HepG2 (cell line): ENCODE measurements around the gene CAVIN2. TPM values are rescaled to one million over a fixed set of nuclear protein-coding genes. Genes with fewer than 3 reads are reported as not detected.

Experiments used
- ARID5B ChIP-seq: IDR thresholded peaks from 2 replicates; pipeline ENCODE4 v1.4.0; 2020; ENCODE audit warnings: mild to moderate bottlenecking, missing genetic modification reagents
- ETV5 ChIP-seq: IDR thresholded peaks from 2 replicates; pipeline ENCODE4 v1.6.1; 2018; ENCODE audit warnings: missing biosample characterization, missing genetic modification reagents, inconsistent platforms, borderline replicate concordance
- HCFC1 ChIP-seq: fragments of 150-350 bp; IDR thresholded peaks from 2 replicates; pipeline ENCODE4 v1.6.1; 2014; ENCODE audit warnings: low read depth, low read length
- HNRNPH1 ChIP-seq: fragments of 200-400 bp; formaldehyde crosslinking; optimal IDR thresholded peaks from 2 replicates; pipeline ENCODE3; 2017; ENCODE audit warnings: mild to moderate bottlenecking, low read depth, low read length
- HNRNPK ChIP-seq: fragments of 200-400 bp; formaldehyde crosslinking; IDR thresholded peaks from 2 replicates; pipeline ENCODE4 v1.6.1; 2018; ENCODE audit warnings: low read length, low read depth, moderate library complexity, mild to moderate bottlenecking; ENCODE audit not compliant: poor library complexity, severe bottlenecking
- KLF16 ChIP-seq, 2 experiments: sonication (generic) in 1 of 2; formaldehyde crosslinking in 1 of 2; IDR thresholded peaks; 2 replicates each; pipeline versions ENCODE4 v1.6.1 to v1.8.0; 2016 to 2023; ENCODE audit warnings: missing genetic modification reagents in 2 of 2, missing compliant biosample characterization in 1 of 2
- NR2F6 ChIP-seq, 2 experiments: IDR thresholded peaks; 2 replicates each; pipeline ENCODE4 v1.6.1; 2016; ENCODE audit warnings: antibody characterized with exemption in 1 of 2, mild to moderate bottlenecking in 1 of 2
- RCOR2 ChIP-seq: IDR thresholded peaks from 2 replicates; pipeline ENCODE4 v1.6.1; 2016; ENCODE audit warnings: missing biosample characterization, missing genetic modification reagents
- SIX1 ChIP-seq: sonication (generic); formaldehyde crosslinking; IDR thresholded peaks from 2 replicates; pipeline ENCODE4 v1.4.0; 2020; ENCODE audit warnings: missing genetic modification reagents, borderline replicate concordance
- SMAD3 ChIP-seq: sonication (generic); formaldehyde crosslinking; IDR thresholded peaks from 2 replicates; pipeline ENCODE4 v1.4.0; 2020; ENCODE audit warnings: missing genetic modification reagents
- ZNF225 ChIP-seq: sonication (generic); formaldehyde crosslinking; IDR thresholded peaks from 2 replicates; pipeline ENCODE4 v1.4.0; 2020; ENCODE audit warnings: mild to moderate bottlenecking, missing genetic modification reagents
- ZNF367 ChIP-seq: sonication (generic); formaldehyde crosslinking; IDR thresholded peaks from 2 replicates; pipeline ENCODE4 v1.4.0; 2020; ENCODE audit warnings: missing genetic modification reagents, borderline replicate concordance
- ZNF460 ChIP-seq: sonication (generic); formaldehyde crosslinking; IDR thresholded peaks from 2 replicates; pipeline ENCODE4 v1.5.1; 2020; ENCODE audit warnings: missing genetic modification reagents, mild to moderate bottlenecking, borderline replicate concordance
- ZNF792 ChIP-seq: IDR thresholded peaks from 2 replicates; pipeline ENCODE4 v1.6.1; 2016
- ZSCAN9 ChIP-seq: IDR thresholded peaks from 2 replicates; pipeline ENCODE4 v1.6.1; 2016; ENCODE audit warnings: borderline replicate concordance
- polyA plus RNA-seq, 8 experiments: library from polyadenylated mRNA; depleted of rRNA in 3 of 8; stranded (reverse) in 7 of 8; unstranded in 1 of 8; fragments of >200 nt; fragmentation: Illumina TruSeq in 4 of 8; extraction: Trizol in 4 of 8; gene quantifications; 2 replicates each; pipeline versions ENCODE4 v1.2.1 to v1.2.3, GENCODE V29; 2011 to 2016; ENCODE audit warnings: low read depth in 4 of 8, missing spikeins in 1 of 8, mixed read lengths in 1 of 8; ENCODE audit not compliant: insufficient read depth in 1 of 8
- total RNA-seq, 5 experiments: library from RNA; depleted of rRNA; stranded (reverse); fragments of >200 nt; fragmentation: Illumina TruSeq; extraction: Trizol; gene quantifications; 2 replicates each; pipeline ENCODE4 v1.2.3, GENCODE V29; 2016; ENCODE audit warnings: low read depth in 1 of 5
- TF ChIP-seq, protein P1 (sequence below), 2 experiments: fragments of 450-650 bp in 1 of 2; sonication (generic) in 1 of 2; formaldehyde crosslinking; IDR thresholded peaks; 2 replicates each; pipeline versions ENCODE4 v1.5.0 to v1.8.0; 2020 to 2022; ENCODE audit warnings: mild to moderate bottlenecking in 1 of 2, missing genetic modification reagents in 1 of 2
- TF ChIP-seq, protein P2 (sequence below): sonication (generic); formaldehyde crosslinking; IDR thresholded peaks from 2 replicates; pipeline ENCODE4 v1.9.0; 2021; ENCODE audit warnings: missing genetic modification reagents, borderline replicate concordance
- TF ChIP-seq, protein P3 (sequence below): sonication (generic); formaldehyde crosslinking; IDR thresholded peaks from 2 replicates; pipeline ENCODE4 v1.4.0; 2020; ENCODE audit warnings: missing genetic modification reagents
- TF ChIP-seq, protein P4 (sequence below): sonication (generic); formaldehyde crosslinking; IDR thresholded peaks from 2 replicates; pipeline ENCODE4 v1.8.1; 2022; ENCODE audit warnings: mild to moderate bottlenecking, missing genetic modification reagents

CAVIN2 gene
- total and polyA plus RNA-seq, 2 of the 13 experiments (the other 11 are each of a cell fraction or from before 2014, with no cell fraction given), result 7.6 to 38.8 TPM

GRCh38 chr2:191881982-191882816 lies 35.3 kb upstream of the CAVIN2 start (continued):
- TF ChIP-seq, protein P1, sequence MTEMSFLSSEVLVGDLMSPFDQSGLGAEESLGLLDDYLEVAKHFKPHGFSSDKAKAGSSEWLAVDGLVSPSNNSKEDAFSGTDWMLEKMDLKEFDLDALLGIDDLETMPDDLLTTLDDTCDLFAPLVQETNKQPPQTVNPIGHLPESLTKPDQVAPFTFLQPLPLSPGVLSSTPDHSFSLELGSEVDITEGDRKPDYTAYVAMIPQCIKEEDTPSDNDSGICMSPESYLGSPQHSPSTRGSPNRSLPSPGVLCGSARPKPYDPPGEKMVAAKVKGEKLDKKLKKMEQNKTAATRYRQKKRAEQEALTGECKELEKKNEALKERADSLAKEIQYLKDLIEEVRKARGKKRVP (CRISPR knock-in tag; IDR thresholded peaks at IDR 0.05), result peak in 1 of 2 experiments; percentile 87; a peak in 2 of 4 replicates
- TF ChIP-seq ZNF792 (CRISPR knock-in tag) (no peak), KLF16 (CRISPR knock-in tag; IDR thresholded peaks at IDR 0.05) (no peak), ZSCAN9 (no peak), HNRNPK (no peak), ZNF367 (CRISPR knock-in tag) (no peak), NR2F6 (IDR thresholded peaks at IDR 0.05) (peak; percentile 95), NR2F6 (CRISPR knock-in tag; IDR thresholded peaks at IDR 0.05) (peak; percentile 92), HNRNPH1 (no peak), ETV5 (peak; percentile 77; the same call in 1 of the 2 replicates), HCFC1 (no peak), SMAD3 (CRISPR knock-in tag) (peak; percentile 32; the same call in 1 of the 2 replicates), ZNF460 (no peak), RCOR2 (CRISPR knock-in tag) (0 out of 2 replicates have a peak, but pooled peaks have one; percentile 84), SIX1 (peak; percentile 79; the same call in 1 of the 2 replicates), ARID5B (CRISPR knock-in tag) (peak; percentile 97), ZNF225 (CRISPR knock-in tag) (no peak)
- TF ChIP-seq, protein P2, sequence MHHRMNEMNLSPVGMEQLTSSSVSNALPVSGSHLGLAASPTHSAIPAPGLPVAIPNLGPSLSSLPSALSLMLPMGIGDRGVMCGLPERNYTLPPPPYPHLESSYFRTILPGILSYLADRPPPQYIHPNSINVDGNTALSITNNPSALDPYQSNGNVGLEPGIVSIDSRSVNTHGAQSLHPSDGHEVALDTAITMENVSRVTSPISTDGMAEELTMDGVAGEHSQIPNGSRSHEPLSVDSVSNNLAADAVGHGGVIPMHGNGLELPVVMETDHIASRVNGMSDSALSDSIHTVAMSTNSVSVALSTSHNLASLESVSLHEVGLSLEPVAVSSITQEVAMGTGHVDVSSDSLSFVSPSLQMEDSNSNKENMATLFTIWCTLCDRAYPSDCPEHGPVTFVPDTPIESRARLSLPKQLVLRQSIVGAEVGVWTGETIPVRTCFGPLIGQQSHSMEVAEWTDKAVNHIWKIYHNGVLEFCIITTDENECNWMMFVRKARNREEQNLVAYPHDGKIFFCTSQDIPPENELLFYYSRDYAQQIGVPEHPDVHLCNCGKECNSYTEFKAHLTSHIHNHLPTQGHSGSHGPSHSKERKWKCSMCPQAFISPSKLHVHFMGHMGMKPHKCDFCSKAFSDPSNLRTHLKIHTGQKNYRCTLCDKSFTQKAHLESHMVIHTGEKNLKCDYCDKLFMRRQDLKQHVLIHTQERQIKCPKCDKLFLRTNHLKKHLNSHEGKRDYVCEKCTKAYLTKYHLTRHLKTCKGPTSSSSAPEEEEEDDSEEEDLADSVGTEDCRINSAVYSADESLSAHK (CRISPR knock-in tag), result no peak
- TF ChIP-seq, protein P3, sequence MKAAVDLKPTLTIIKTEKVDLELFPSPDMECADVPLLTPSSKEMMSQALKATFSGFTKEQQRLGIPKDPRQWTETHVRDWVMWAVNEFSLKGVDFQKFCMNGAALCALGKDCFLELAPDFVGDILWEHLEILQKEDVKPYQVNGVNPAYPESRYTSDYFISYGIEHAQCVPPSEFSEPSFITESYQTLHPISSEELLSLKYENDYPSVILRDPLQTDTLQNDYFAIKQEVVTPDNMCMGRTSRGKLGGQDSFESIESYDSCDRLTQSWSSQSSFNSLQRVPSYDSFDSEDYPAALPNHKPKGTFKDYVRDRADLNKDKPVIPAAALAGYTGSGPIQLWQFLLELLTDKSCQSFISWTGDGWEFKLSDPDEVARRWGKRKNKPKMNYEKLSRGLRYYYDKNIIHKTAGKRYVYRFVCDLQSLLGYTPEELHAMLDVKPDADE (CRISPR knock-in tag), result no peak
- TF ChIP-seq, protein P4, sequence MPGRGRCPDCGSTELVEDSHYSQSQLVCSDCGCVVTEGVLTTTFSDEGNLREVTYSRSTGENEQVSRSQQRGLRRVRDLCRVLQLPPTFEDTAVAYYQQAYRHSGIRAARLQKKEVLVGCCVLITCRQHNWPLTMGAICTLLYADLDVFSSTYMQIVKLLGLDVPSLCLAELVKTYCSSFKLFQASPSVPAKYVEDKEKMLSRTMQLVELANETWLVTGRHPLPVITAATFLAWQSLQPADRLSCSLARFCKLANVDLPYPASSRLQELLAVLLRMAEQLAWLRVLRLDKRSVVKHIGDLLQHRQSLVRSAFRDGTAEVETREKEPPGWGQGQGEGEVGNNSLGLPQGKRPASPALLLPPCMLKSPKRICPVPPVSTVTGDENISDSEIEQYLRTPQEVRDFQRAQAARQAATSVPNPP (CRISPR knock-in tag), result no peak
